BE2C (cell line): ENCODE data around the gene NFYC.

Source experiments
- DNase-seq: peaks from one replicate; pipeline ENCODE4 v3.0.0-alpha.2; 2020
- H3K27me3 ChIP-seq: fragments of 250-450 bp; sonication (Bioruptor Pico); 2 replicates; pipeline ENCODE4 v1.5.1; 2020; ENCODE audit warnings: mild to moderate bottlenecking
- H3K36me3 ChIP-seq: fragments of 250-450 bp; sonication (Bioruptor Pico); 2 replicates; pipeline ENCODE4 v1.5.1; 2020; ENCODE audit warnings: mild to moderate bottlenecking
- H3K4me1 ChIP-seq: fragments of 250-450 bp; sonication (Bioruptor Pico); 2 replicates; pipeline ENCODE4 v1.5.1; 2020
- H3K4me3 ChIP-seq: 2 replicates; pipeline ENCODE4 v1.5.1; 2011; ENCODE audit warnings: low read depth, low read length
- H3K9me3 ChIP-seq: fragments of 250-450 bp; sonication (Bioruptor Pico); 2 replicates; pipeline ENCODE4 v1.5.1; 2020
- TF ChIP-seq, protein P1 (sequence below): IDR thresholded peaks from 2 replicates; pipeline ENCODE4 v1.5.1; 2012; ENCODE audit warnings: mild to moderate bottlenecking, low read depth, low read length

Gene NFYC

GRCh38 chr1:40734882-40735628 is 43.6 kb downstream of the NFYC start:
- no peaks in the 10 kb centered on the region; the same call in 1 of the 2 replicates for H3K36me3 ChIP-seq
- DNase-seq, result no peak
- H3K9me3 ChIP-seq, result no peaks in the 10 kb centered on the region
- TF ChIP-seq, protein P1, sequence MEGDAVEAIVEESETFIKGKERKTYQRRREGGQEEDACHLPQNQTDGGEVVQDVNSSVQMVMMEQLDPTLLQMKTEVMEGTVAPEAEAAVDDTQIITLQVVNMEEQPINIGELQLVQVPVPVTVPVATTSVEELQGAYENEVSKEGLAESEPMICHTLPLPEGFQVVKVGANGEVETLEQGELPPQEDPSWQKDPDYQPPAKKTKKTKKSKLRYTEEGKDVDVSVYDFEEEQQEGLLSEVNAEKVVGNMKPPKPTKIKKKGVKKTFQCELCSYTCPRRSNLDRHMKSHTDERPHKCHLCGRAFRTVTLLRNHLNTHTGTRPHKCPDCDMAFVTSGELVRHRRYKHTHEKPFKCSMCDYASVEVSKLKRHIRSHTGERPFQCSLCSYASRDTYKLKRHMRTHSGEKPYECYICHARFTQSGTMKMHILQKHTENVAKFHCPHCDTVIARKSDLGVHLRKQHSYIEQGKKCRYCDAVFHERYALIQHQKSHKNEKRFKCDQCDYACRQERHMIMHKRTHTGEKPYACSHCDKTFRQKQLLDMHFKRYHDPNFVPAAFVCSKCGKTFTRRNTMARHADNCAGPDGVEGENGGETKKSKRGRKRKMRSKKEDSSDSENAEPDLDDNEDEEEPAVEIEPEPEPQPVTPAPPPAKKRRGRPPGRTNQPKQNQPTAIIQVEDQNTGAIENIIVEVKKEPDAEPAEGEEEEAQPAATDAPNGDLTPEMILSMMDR, result no peak
- no peaks in the 10 kb centered on the region; the same call in 1 of the 2 replicates for H3K4me1 ChIP-seq
- H3K4me3 ChIP-seq, result no peak overlapping the region
- H3K27me3 ChIP-seq, result no peaks in the 10 kb centered on the region

GRCh38 chr1:40736085-40736531 is 44.6 kb downstream of the NFYC start:
- DNase-seq, result peak; percentile 9
- H3K27me3 ChIP-seq, result no peaks in the 10 kb centered on the region
- no peaks in the 10 kb centered on the region; the same call in 1 of the 2 replicates for H3K4me1 ChIP-seq
- H3K9me3 ChIP-seq, result no peaks in the 10 kb centered on the region
- no peak overlapping the region for H3K4me3 ChIP-seq
- H3K36me3 ChIP-seq, result no peaks in the 10 kb centered on the region; the same call in 1 of the 2 replicates
- TF ChIP-seq, protein P1, result no peak

- H3K36me3 ChIP-seq, result no peaks in the 10 kb centered on the region; the same call in 1 of the 2 replicates
These were observed 47.3 kb downstream of the NFYC start for GRCh38 chr1:40738831-40739230.

DNA sequence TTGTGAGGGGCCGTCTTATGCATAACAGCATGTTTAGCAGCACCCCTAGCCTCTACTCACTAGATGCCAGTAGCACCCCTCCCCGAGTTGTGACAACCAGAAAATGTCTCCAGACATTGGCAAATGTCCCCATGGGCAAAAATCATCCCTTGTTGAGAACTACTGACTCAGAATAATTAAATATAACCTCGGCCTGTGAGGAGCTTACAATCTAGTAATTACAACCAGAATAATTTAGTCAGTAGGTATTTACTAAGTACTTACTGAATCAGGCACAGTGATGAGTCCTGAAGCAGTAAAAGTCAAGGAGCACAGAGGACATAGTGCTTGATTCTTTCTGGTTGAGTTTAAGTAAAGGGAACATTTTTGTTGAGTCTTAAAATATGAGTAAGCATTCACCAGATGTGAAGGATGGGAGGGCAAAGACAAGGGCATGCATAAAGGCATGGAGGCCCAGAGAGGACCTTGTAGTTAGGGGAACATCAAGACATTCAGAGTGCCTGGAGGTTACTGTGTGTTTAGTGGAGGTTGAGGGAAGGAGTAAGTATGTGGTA is 48.0 kb downstream of the NFYC start:
- Histone ChIP-seq H3K9me3 (no peaks in the 10 kb centered on the region), H3K36me3 (no peaks in the 10 kb centered on the region; the same call in 1 of the 2 replicates), H3K4me1 (no peaks in the 10 kb centered on the region; the same call in 1 of the 2 replicates), H3K27me3 (no peaks in the 10 kb centered on the region), H3K4me3 (no peak overlapping the region)
- no peak for DNase-seq
- TF ChIP-seq, protein P1, result no peak

More at GRCh38 chr1:40738831-40739230, 47.3 kb downstream of the NFYC start:
- H3K4me1 ChIP-seq, result no peaks in the 10 kb centered on the region; the same call in 1 of the 2 replicates
- no peaks in the 10 kb centered on the region for H3K27me3 ChIP-seq
- no peak for DNase-seq
- H3K9me3 ChIP-seq, result no peaks in the 10 kb centered on the region
- TF ChIP-seq, protein P1, result no peak
- H3K4me3 ChIP-seq, result no peak overlapping the region

- no peaks in the 10 kb centered on the region; the same call in 1 of the 2 replicates for H3K4me1 ChIP-seq
- H3K4me3 ChIP-seq, result no peak overlapping the region
- TF ChIP-seq, protein P1, result no peak
- H3K27me3 ChIP-seq, result no peaks in the 10 kb centered on the region
- no peaks in the 10 kb centered on the region; the same call in 1 of the 2 replicates for H3K36me3 ChIP-seq
- DNase-seq, result no peak
- H3K9me3 ChIP-seq, result no peaks in the 10 kb centered on the region
These were observed 48.8 kb downstream of the NFYC start for GRCh38 chr1:40740039-40740996.
